PC-3 (cell line): ENCODE results near the gene DIPK2B. TPM values are rescaled to one million over a fixed set of nuclear protein-coding genes. Genes with fewer than 3 reads are reported as not detected.
A peak's percentile ranks its signal among the peaks of the same experiment; 100 is the strongest.

Experiments
- ATAC-seq: fragments of 200-7000 bp; cut with Tn5 transposase; 2 replicates; pipeline ENCODE4 v1.9.1; 2020; ENCODE audit warnings: mild to moderate bottlenecking, moderate library complexity
- Bru-seq: library from RNA; stranded (reverse); fragments of 400-500 nt; gene quantifications from one replicate; lab custom pipeline; 2021; lab: Mats Ljungman, UMichigan
- BruChase-seq, 2 experiments: library from RNA; stranded (reverse); fragments of 400-500 nt; gene quantifications; one replicate each; lab custom pipeline; 2021; lab: Mats Ljungman, UMichigan
- BruUV-seq: library from RNA; stranded (reverse); fragments of 400-500 nt; replicated peaks from 2 replicates; lab custom pipeline; 2021; lab: Mats Ljungman, UMichigan
- CTCF ChIA-PET: fragments of 300-600 bp; sonication (Branson Sonifier 250); formaldehyde crosslinking; loops from one replicate; lab custom pipeline; 2022; ENCODE audit warnings: antibody characterized with exemption; lab: Charles Lee
- POLR2A ChIA-PET: fragments of 300-600 bp; sonication (Branson Sonifier 250); formaldehyde crosslinking; loops from one replicate; lab custom pipeline; 2022; ENCODE audit warnings: antibody characterized with exemption; ENCODE audit not compliant: unreplicated experiment; lab: Charles Lee
- DNase-seq: peaks from one replicate; pipeline ENCODE4 v3.0.0-alpha.2; 2015
- H2AFZ ChIP-seq: fragments of 300-600 bp; sonication (generic); 2 replicates; pipeline ENCODE4 v1.6.0; 2016; ENCODE audit warnings: antibody characterized with exemption, low read length
- H3F3A ChIP-seq: fragments of 300-600 bp; sonication (generic); one replicate; pipeline ENCODE4 v1.6.0; 2017; ENCODE audit warnings: antibody characterized with exemption, low read length, control low read depth, mild to moderate bottlenecking; ENCODE audit not compliant: unreplicated experiment
- H3K27ac ChIP-seq: fragments of 300-600 bp; sonication (generic); 2 replicates; pipeline ENCODE4 v1.5.1; 2016; ENCODE audit warnings: mild to moderate bottlenecking, low read length
- H3K27me3 ChIP-seq: fragments of 300-600 bp; sonication (generic); 2 replicates; pipeline ENCODE4 v1.6.1; 2016; ENCODE audit warnings: low read length, mixed read lengths
- H3K36me3 ChIP-seq: fragments of 300-600 bp; sonication (generic); 2 replicates; pipeline ENCODE4 v1.6.1; 2016; ENCODE audit warnings: low read depth, mixed run types, low read length, mixed read lengths
- H3K4me1 ChIP-seq: fragments of 300-600 bp; sonication (generic); 2 replicates; pipeline ENCODE4 v1.5.1; 2016; ENCODE audit warnings: low read length; ENCODE audit not compliant: insufficient read depth
- H3K4me2 ChIP-seq: fragments of 300-600 bp; sonication (generic); 2 replicates; pipeline ENCODE4 v1.6.0; 2016; ENCODE audit warnings: low read length
- H3K4me3 ChIP-seq: fragments of 300-600 bp; sonication (generic); 2 replicates; pipeline ENCODE4 v1.5.1; 2016; ENCODE audit warnings: mild to moderate bottlenecking, low read length, mixed read lengths
- H3K79me2 ChIP-seq: fragments of 300-600 bp; sonication (generic); 2 replicates; pipeline ENCODE4 v1.6.1; 2017; ENCODE audit warnings: low read length, mixed read lengths
- H3K9ac ChIP-seq: fragments of 300-600 bp; sonication (generic); 2 replicates; pipeline ENCODE4 v1.6.0; 2016; ENCODE audit warnings: mild to moderate bottlenecking, low read length
- H3K9me2 ChIP-seq: fragments of 300-600 bp; sonication (generic); replicated peaks from 2 replicates; pipeline ENCODE4 v1.6.1; 2016; ENCODE audit warnings: mixed run types, low read length, mixed read lengths
- H3K9me3 ChIP-seq: fragments of 300-600 bp; sonication (generic); 2 replicates; pipeline ENCODE4 v1.6.1; 2016; ENCODE audit warnings: low read length, mixed read lengths
- H4K20me1 ChIP-seq: fragments of 300-600 bp; sonication (generic); 2 replicates; pipeline ENCODE4 v1.6.1; 2016; ENCODE audit warnings: low read length, mixed read lengths
- EZH2 ChIP-seq: fragments of 300-600 bp; sonication (generic); IDR thresholded peaks from one replicate; pipeline ENCODE4 v1.6.1; 2017; ENCODE audit warnings: antibody characterized with exemption, mild to moderate bottlenecking, low read length; ENCODE audit not compliant: unreplicated experiment
- EZH2phosphoT487 ChIP-seq: fragments of 300-600 bp; sonication (generic); IDR thresholded peaks from 2 replicates; pipeline ENCODE4 v1.6.1; 2018; ENCODE audit warnings: mild to moderate bottlenecking, antibody characterized with exemption, low read length, borderline replicate concordance
- intact Hi-C: fragments of 100-400 bp; cut with micrococcal nuclease; formaldehyde crosslinking; loops from 2 replicates; pipeline ENCODE4 v1.9.0; 2023
- long read RNA-seq: library from polyadenylated mRNA; unstranded; transcript quantifications from one replicate; pipeline ENCODE4 v2.0.0, GENCODE V29; 2021; ENCODE audit not compliant: unreplicated experiment
- total RNA-seq: library from RNA; depleted of rRNA; stranded (reverse); fragments of >200 nt; gene quantifications from 2 replicates; pipeline ENCODE4 v1.2.3, GENCODE V29; 2014; rRNA removed
- TF ChIP-seq, protein P1 (sequence below): fragments of 300-600 bp; sonication (generic); conservative IDR thresholded peaks from 2 replicates; pipeline ENCODE4 v1.5.1; 2017; ENCODE audit warnings: antibody characterized with exemption, low read depth, mild to moderate bottlenecking, low read length

Gene DIPK2B, protein sequence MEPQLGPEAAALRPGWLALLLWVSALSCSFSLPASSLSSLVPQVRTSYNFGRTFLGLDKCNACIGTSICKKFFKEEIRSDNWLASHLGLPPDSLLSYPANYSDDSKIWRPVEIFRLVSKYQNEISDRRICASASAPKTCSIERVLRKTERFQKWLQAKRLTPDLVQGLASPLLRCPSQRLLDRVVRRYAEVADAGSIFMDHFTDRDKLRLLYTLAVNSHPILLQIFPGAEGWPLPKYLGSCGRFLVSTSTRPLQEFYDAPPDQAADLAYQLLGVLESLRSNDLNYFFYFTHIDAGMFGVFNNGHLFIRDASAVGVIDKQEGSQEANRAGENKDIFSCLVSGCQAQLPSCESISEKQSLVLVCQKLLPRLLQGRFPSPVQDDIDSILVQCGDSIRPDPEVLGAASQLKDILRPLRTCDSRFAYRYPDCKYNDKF
- total RNA-seq (0.18 and 0.40 TPM in 2 replicates), Bru-seq, nascent RNA (percentile 13 among the genes with signal in this experiment), BruChase-seq, experiment 1, labeled RNA remaining after a 6-hour chase (percentile 9 among the genes with signal in this experiment), BruChase-seq, experiment 2, labeled RNA remaining after a 2-hour chase (percentile 9 among the genes with signal in this experiment)
- long read RNA-seq, result 0 reads

DNA sequence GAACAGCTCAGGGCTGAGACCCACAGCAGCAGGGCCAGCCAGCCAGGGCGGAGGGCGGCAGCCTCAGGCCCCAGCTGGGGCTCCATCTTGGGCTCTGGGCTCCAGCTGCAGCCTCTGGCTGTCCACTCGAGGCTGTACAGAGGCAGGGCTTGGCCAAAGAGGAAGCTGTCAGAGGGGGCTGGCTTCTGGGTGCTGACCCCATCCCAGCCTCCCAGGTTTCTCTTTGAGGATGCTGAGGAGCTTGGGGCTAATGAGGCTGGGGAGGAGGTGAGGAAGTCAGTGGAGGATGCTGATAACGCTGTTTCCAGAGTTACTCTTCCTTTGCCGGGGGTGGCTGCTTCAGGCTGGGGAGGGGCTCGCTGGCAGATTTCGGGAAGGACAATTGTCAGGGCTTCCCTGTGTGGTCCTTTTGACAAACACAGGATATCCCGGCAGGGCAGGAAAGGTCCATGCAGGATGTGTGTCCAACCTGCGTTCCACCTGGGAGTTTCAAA, at the start of gene DIPK2B:
Gene DIPK2B, minus strand, starts transcription at position 136 of the 494 bp plus-strand sequence. Its CDS starts 50 bp downstream, at position 86.
- Histone ChIP-seq H3K9me2 (no peaks in the 10 kb centered on the region), H3F3A (no peaks in the 10 kb centered on the region), H3K4me3 (no peak within 1 kb of the TSS), H3K9ac (peak within 1 kb of the TSS; percentile 46), H3K79me2 (no peaks in the 10 kb centered on the region), H3K36me3 (no peaks in the 10 kb centered on the region), H4K20me1 (no peaks in the 10 kb centered on the region), H3K27ac (peak within 1 kb of the TSS; percentile 63), H3K27me3 (no peaks in the 10 kb centered on the region), H3K9me3 (no peaks in the 10 kb centered on the region), H3K4me2 (no peak within 1 kb of the TSS; the same call in 1 of the 2 replicates), H2AFZ (peak within 1 kb of the TSS; percentile 69), H3K4me1 (peaks cover 29% of the 10 kb centered on the region)
- BruUV-seq, result no TSS peak
- TF ChIP-seq EZH2 (no peak), EZH2phosphoT487 (no peak)
- TF ChIP-seq, protein P1, sequence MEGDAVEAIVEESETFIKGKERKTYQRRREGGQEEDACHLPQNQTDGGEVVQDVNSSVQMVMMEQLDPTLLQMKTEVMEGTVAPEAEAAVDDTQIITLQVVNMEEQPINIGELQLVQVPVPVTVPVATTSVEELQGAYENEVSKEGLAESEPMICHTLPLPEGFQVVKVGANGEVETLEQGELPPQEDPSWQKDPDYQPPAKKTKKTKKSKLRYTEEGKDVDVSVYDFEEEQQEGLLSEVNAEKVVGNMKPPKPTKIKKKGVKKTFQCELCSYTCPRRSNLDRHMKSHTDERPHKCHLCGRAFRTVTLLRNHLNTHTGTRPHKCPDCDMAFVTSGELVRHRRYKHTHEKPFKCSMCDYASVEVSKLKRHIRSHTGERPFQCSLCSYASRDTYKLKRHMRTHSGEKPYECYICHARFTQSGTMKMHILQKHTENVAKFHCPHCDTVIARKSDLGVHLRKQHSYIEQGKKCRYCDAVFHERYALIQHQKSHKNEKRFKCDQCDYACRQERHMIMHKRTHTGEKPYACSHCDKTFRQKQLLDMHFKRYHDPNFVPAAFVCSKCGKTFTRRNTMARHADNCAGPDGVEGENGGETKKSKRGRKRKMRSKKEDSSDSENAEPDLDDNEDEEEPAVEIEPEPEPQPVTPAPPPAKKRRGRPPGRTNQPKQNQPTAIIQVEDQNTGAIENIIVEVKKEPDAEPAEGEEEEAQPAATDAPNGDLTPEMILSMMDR, result no peak
- ChIA-PET CTCF (no interaction called here), POLR2A (no interaction called here)
- ATAC-seq, result no peak
- DNase-seq, result no peak
- intact Hi-C loops, result loop anchor here (5.0 kb wide), 1 partner anchor 97 kb away; no protein-coding TSS in a partner anchor

DNA sequence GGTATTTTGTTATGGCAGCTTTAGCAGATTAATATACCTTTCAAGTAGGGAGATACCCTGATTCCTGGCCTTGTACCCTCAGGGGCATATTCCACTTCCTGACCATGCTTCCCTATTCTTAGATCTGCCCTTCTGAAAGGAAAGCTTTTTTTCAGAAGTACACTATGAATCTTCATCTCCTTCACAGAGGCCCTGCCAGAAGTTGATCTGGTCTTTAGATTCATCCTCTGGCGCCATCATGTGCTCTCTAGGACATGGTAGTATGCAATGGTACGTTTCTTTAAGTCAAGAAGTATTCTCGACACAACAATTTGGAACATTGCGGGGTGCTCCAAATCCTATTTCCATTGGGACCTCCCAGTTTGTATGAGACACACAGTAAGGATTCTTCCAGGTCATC, 39.6 kb upstream of the DIPK2B start:
- POLR2A ChIA-PET, result no interaction called here
- no TSS peak for BruUV-seq
- Histone ChIP-seq H3K27me3 (no peaks in the 10 kb centered on the region), H3K9me3 (no peaks in the 10 kb centered on the region), H3K9me2 (no peaks in the 10 kb centered on the region), H3K79me2 (no peaks in the 10 kb centered on the region), H3K9ac (no peak overlapping the region), H3K36me3 (no peaks in the 10 kb centered on the region), H3K27ac (no peak overlapping the region), H2AFZ (no peak overlapping the region), H3K4me1 (no peaks in the 10 kb centered on the region), H3F3A (no peaks in the 10 kb centered on the region), H4K20me1 (no peaks in the 10 kb centered on the region), H3K4me2 (no peak overlapping the region), H3K4me3 (no peak overlapping the region)
- intact Hi-C loops, result no loop called here
- TF ChIP-seq, protein P1, result no peak
- TF ChIP-seq EZH2phosphoT487 (no peak), EZH2 (no peak)
- no peak for ATAC-seq
- CTCF ChIA-PET, result no interaction called here
- no peak for DNase-seq
